PC-9 (cell line): ENCODE data around the gene CEP170B.

Experiments
- CTCF ChIP-seq: fragments of 200-600 bp; sonication (generic); conservative IDR thresholded peaks from 2 replicates; pipeline ENCODE4 v1.6.1; 2017; ENCODE audit warnings: mixed run types, antibody characterized with exemption, mild to moderate bottlenecking, moderate library complexity
- EZH2 ChIP-seq: fragments of 200-600 bp; sonication (generic); IDR thresholded peaks from 2 replicates; pipeline ENCODE4 v1.8.0; 2017; ENCODE audit warnings: antibody characterized with exemption, low read depth

- TF ChIP-seq EZH2 = no peak
- no peak for TF ChIP-seq CTCF
Observed at GRCh38 chr14:104930526-104931303, 65.6 kb downstream of the CEP170B start.
